GM13977 (cell line): Measurements from ENCODE around the gene PRDM16.

Experiments
- DNase-seq: peaks from one replicate; pipeline ENCODE4 v3.0.0; 2012; ENCODE audit warnings: low spot score
- CTCF ChIP-seq: IDR thresholded peaks from 2 replicates; pipeline ENCODE4 v1.5.1; 2012; ENCODE audit warnings: mild to moderate bottlenecking, control low read depth; ENCODE audit not compliant: insufficient read depth; ENCODE audit errors: extremely low read depth, missing control alignments
- in situ Hi-C: fragments of 300-500 bp; cut with MboI; formaldehyde crosslinking; loops from one replicate; pipeline ENCODE4 v1.12.0; 2022; ENCODE audit warnings: low sequenced_read_pairs, low pct_unique_long_range_greater_than_20kb, mixed read lengths, inconsistent platforms; ENCODE audit not compliant: unreplicated experiment

PRDM16 gene

GRCh38 chr1:3352299-3352951 is 283.4 kb downstream of the PRDM16 start:
- in situ Hi-C loops = no loop called here
- TF ChIP-seq CTCF = no peak
- DNase-seq = no peak

GRCh38 chr1:3352952-3353331 is 283.9 kb downstream of the PRDM16 start:
- TF ChIP-seq CTCF = no peak
- no peak for DNase-seq
- in situ Hi-C loops = no loop called here

GRCh38 chr1:3353876-3354275 is 284.9 kb downstream of the PRDM16 start:
- in situ Hi-C loops = no loop called here

GRCh38 chr1:3355089-3355488 is 286.1 kb downstream of the PRDM16 start:
- no peak for DNase-seq
- in situ Hi-C loops = no loop called here
- TF ChIP-seq CTCF = no peak

More at GRCh38 chr1:3353876-3354275, 284.9 kb downstream of the PRDM16 start:
- no peak for TF ChIP-seq CTCF
- no peak for DNase-seq

GRCh38 chr1:3355894-3356826 is 287.2 kb downstream of the PRDM16 start:
- DNase-seq = no peak
- TF ChIP-seq CTCF = no peak
- in situ Hi-C loops = no loop called here

GRCh38 chr1:3356827-3357460 is 287.9 kb downstream of the PRDM16 start:
- no peak for TF ChIP-seq CTCF
- in situ Hi-C loops = no loop called here
- DNase-seq = no peak
